ENCODE measurements around the gene ENOX2. TPM values are rescaled to one million over a fixed set of nuclear protein-coding genes. Genes with fewer than 3 reads are reported as not detected.

Gene ENOX2
- total RNA-seq, 1 donor from 2014 or later: 25.2 TPM

GRCh38 chrX:130725519-130725918, 177.5 kb downstream of the ENOX2 start:
- TF ChIP-seq CTCF (conservative IDR thresholded peaks at IDR 0.05): no peak
- peaks cover 17% of the 10 kb centered on the region for H3K36me3 Mint-ChIP-seq

GRCh38 chrX:130719413-130719812, 183.6 kb downstream of the ENOX2 start:
- H3K27ac Mint-ChIP-seq: no peak overlapping the region
- no peaks in the 10 kb centered on the region for H3K27me3 Mint-ChIP-seq
- no peaks in the 10 kb centered on the region for H3K36me3 Mint-ChIP-seq
- H3K4me1 Mint-ChIP-seq (ENCODE audit: unreplicated experiment): peaks cover 14% of the 10 kb centered on the region
- no peak overlapping the region for H3K4me3 Mint-ChIP-seq
- no peak for DNase-seq (ENCODE audit: extremely low spot score, unreplicated experiment)
- TF ChIP-seq CTCF (conservative IDR thresholded peaks at IDR 0.05): no peak
- no peaks in the 10 kb centered on the region for H3K9me3 Mint-ChIP-seq

More at GRCh38 chrX:130725519-130725918, 177.5 kb downstream of the ENOX2 start:
- Mint-ChIP-seq H3K4me1 (ENCODE audit: unreplicated experiment) (peaks cover 5% of the 10 kb centered on the region), H3K9me3 (no peaks in the 10 kb centered on the region), H3K27me3 (no peaks in the 10 kb centered on the region), H3K27ac (no peak overlapping the region), H3K4me3 (no peak overlapping the region)
- DNase-seq (ENCODE audit: extremely low spot score, unreplicated experiment): no peak

DNA sequence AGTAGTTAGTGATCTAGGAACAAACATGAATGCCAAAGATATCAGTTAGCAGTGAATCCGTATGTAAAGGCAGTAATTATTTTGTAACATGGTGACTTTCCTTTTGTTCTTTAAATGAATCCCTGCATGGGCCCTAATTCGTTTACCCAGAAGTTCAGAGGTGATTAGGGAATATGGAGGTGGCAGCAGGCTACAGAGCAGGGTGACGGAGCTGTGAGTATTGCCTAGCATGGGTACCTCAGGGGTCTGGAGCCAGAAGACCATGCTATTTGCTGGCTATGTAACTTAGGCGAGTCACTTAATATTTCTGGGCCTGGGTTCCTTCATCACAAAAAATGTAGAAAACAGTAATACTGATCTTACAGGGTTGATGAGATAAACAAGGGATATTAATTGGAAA, 184.9 kb downstream of the ENOX2 start:
- no peaks in the 10 kb centered on the region for H3K36me3 Mint-ChIP-seq
- H3K4me3 Mint-ChIP-seq: no peak overlapping the region
- DNase-seq (ENCODE audit: extremely low spot score, unreplicated experiment): no peak
- TF ChIP-seq CTCF (conservative IDR thresholded peaks at IDR 0.05): no peak
- no peak overlapping the region for H3K27ac Mint-ChIP-seq
- H3K4me1 Mint-ChIP-seq (ENCODE audit: unreplicated experiment): peaks cover 14% of the 10 kb centered on the region
- H3K9me3 Mint-ChIP-seq: no peaks in the 10 kb centered on the region
- H3K27me3 Mint-ChIP-seq: no peaks in the 10 kb centered on the region

GRCh38 chrX:130716781-130717413, 186.1 kb downstream of the ENOX2 start:
- Mint-ChIP-seq H3K27ac (no peak overlapping the region), H3K36me3 (no peaks in the 10 kb centered on the region), H3K4me3 (no peak overlapping the region), H3K27me3 (no peaks in the 10 kb centered on the region), H3K4me1 (ENCODE audit: unreplicated experiment) (peaks cover 14% of the 10 kb centered on the region), H3K9me3 (no peaks in the 10 kb centered on the region)
- TF ChIP-seq CTCF (conservative IDR thresholded peaks at IDR 0.05): no peak
- no peak for DNase-seq (ENCODE audit: extremely low spot score, unreplicated experiment)

DNA sequence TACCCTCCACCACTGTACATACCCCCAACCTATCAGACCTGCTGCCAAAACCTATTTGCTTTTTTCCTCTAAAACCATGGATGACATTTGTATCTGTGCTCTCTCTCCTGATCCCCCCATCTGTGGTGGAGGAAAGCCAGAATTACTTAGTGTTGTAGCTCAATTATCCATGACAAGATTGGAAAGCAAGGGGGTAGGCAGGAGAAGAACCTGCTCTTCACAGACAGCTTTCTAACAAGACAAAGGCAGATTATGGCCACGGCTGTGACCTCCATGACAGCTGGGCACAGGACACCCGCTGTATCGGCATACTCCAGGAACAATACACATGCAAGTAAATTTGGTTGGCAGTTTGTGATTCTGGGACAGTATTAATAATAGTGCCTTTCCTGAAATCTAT, 186.7 kb downstream of the ENOX2 start:
- Mint-ChIP-seq H3K27ac (no peak overlapping the region), H3K9me3 (no peaks in the 10 kb centered on the region), H3K4me1 (ENCODE audit: unreplicated experiment) (peaks cover 14% of the 10 kb centered on the region), H3K27me3 (no peaks in the 10 kb centered on the region), H3K4me3 (no peak overlapping the region), H3K36me3 (no peaks in the 10 kb centered on the region)
- no peak for DNase-seq (ENCODE audit: extremely low spot score, unreplicated experiment)
- TF ChIP-seq CTCF (conservative IDR thresholded peaks at IDR 0.05): no peak

All from type B pancreatic cell (in vitro differentiated cells).